Natural killer cell treated with Interleukin-12 subunit alpha and Interleukin-12 subunit beta and Interleukin-15 and Interleukin-18, amount 100 ng/mL, for 72 hours (primary cell): ENCODE measurements around the gene CHCHD4. TPM values are rescaled to one million over a fixed set of nuclear protein-coding genes. Genes with fewer than 3 reads are reported as not detected.

Experiments
- ATAC-seq, 2 donors: fragments of 150-1000 bp; cut with Tn5 transposase in 1 of 2; sonication (Bioruptor Pico), chemical (Tn5 transposase) in 1 of 2; 2 replicates each; pipeline ENCODE4 v1.10.0; 2021
- DNase-seq: peaks from one replicate; pipeline ENCODE4 v3.0.0; 2022; ENCODE audit warnings: low spot score
- H3K27ac Mint-ChIP-seq, 2 donors: 1 replicate in 1 of 2; 2 replicates in 1 of 2; pipeline ENCODE4 v1.8.0; 2022; ENCODE audit warnings: mixed read lengths in 2 of 2, mild to moderate bottlenecking in 1 of 2, moderate library complexity in 1 of 2
- H3K27me3 Mint-ChIP-seq, 2 donors: 1 replicate in 1 of 2; 2 replicates in 1 of 2; pipeline ENCODE4 v1.8.0; 2022; ENCODE audit warnings: mixed read lengths in 2 of 2
- H3K36me3 Mint-ChIP-seq: one replicate; pipeline ENCODE4 v1.8.0; 2022; ENCODE audit warnings: mixed read lengths
- H3K4me1 Mint-ChIP-seq, 2 donors: 1 replicate in 1 of 2; 2 replicates in 1 of 2; pipeline ENCODE4 v1.8.0; 2022; ENCODE audit warnings: low read depth in 2 of 2, mixed read lengths in 2 of 2, mild to moderate bottlenecking in 1 of 2
- H3K4me3 Mint-ChIP-seq: one replicate; pipeline ENCODE4 v1.8.0; 2022; ENCODE audit warnings: mixed read lengths
- H3K9me3 Mint-ChIP-seq: 2 replicates; pipeline ENCODE4 v1.8.0; 2022; ENCODE audit warnings: mixed read lengths
- total RNA-seq, 2 donors: library from RNA; stranded (reverse); gene quantifications; one replicate each; pipeline ENCODE4 v1.2.3, GENCODE V29; 2022

CHCHD4 gene
- total RNA-seq, 2 donors from 2014 or later = 13.2 to 14.6 TPM

GRCh38 chr3:14154895-14155440 is 30.3 kb upstream of the CHCHD4 start:
- Mint-ChIP-seq H3K27ac (no peak overlapping the region), H3K9me3 (no peaks in the 10 kb centered on the region), H3K27me3 (no peaks in the 10 kb centered on the region), H3K4me3 (no peak overlapping the region), H3K36me3 (peaks cover 32% of the 10 kb centered on the region), H3K4me1 (peaks cover 0 to 3% of the 10 kb centered on the region in 2 donors)
- ATAC-seq (no peak), DNase-seq (no peak)

- H3K27me3 Mint-ChIP-seq = no peaks in the 10 kb centered on the region
- no peak overlapping the region for H3K4me3 Mint-ChIP-seq
- no peaks in the 10 kb centered on the region for H3K9me3 Mint-ChIP-seq
- H3K36me3 Mint-ChIP-seq = peaks cover 30% of the 10 kb centered on the region
- peaks cover 0 to 3% of the 10 kb centered on the region in 2 donors for H3K4me1 Mint-ChIP-seq
- DNase-seq (no peak), ATAC-seq (no peak)
- no peak overlapping the region for H3K27ac Mint-ChIP-seq
These were observed 29.6 kb upstream of the CHCHD4 start for GRCh38 chr3:14154276-14154675.

GRCh38 chr3:14153663-14154062 is 29.0 kb upstream of the CHCHD4 start:
- Mint-ChIP-seq H3K4me1 (peaks cover 0 to 3% of the 10 kb centered on the region in 2 donors), H3K36me3 (peaks cover 24% of the 10 kb centered on the region), H3K9me3 (no peaks in the 10 kb centered on the region), H3K27me3 (no peaks in the 10 kb centered on the region), H3K27ac (no peak overlapping the region), H3K4me3 (no peak overlapping the region)
- DNase-seq = no peak
- no peak for ATAC-seq

GRCh38 chr3:14152963-14153355 is 28.3 kb upstream of the CHCHD4 start:
- DNase-seq (no peak), ATAC-seq (no peak)
- no peaks in the 10 kb centered on the region for H3K9me3 Mint-ChIP-seq
- peaks cover 0 to 3% of the 10 kb centered on the region in 2 donors for H3K4me1 Mint-ChIP-seq
- H3K27me3 Mint-ChIP-seq = no peaks in the 10 kb centered on the region
- no peak overlapping the region for H3K4me3 Mint-ChIP-seq
- H3K27ac Mint-ChIP-seq = no peak overlapping the region
- peaks cover 17% of the 10 kb centered on the region for H3K36me3 Mint-ChIP-seq

- ATAC-seq = no peak
- Mint-ChIP-seq H3K4me3 (no peak overlapping the region), H3K27me3 (no peaks in the 10 kb centered on the region), H3K9me3 (no peaks in the 10 kb centered on the region), H3K4me1 (peaks cover 0 to 3% of the 10 kb centered on the region in 2 donors), H3K27ac (no peak overlapping the region), H3K36me3 (peaks cover 16% of the 10 kb centered on the region)
- DNase-seq = no peak
These were observed 27.7 kb upstream of the CHCHD4 start for GRCh38 chr3:14152233-14152962.

- no peaks in the 10 kb centered on the region for H3K9me3 Mint-ChIP-seq
- no peak overlapping the region for H3K4me3 Mint-ChIP-seq
- H3K36me3 Mint-ChIP-seq = peaks cover 20% of the 10 kb centered on the region
- DNase-seq (no peak), ATAC-seq (no peak)
- H3K27me3 Mint-ChIP-seq = no peaks in the 10 kb centered on the region
- H3K4me1 Mint-ChIP-seq = peaks cover 0 to 3% of the 10 kb centered on the region in 2 donors
- no peak overlapping the region for H3K27ac Mint-ChIP-seq
These were observed 26.9 kb upstream of the CHCHD4 start for GRCh38 chr3:14151471-14152083.

GRCh38 chr3:14150491-14151230 is 26.0 kb upstream of the CHCHD4 start:
- peak in 1 of 2 donors; percentile 16 for ATAC-seq
- Mint-ChIP-seq H3K4me3 (no peak overlapping the region), H3K27ac (peak overlapping the region; percentile 21 to 35), H3K36me3 (peaks cover 13% of the 10 kb centered on the region), H3K9me3 (no peaks in the 10 kb centered on the region), H3K27me3 (no peaks in the 10 kb centered on the region), H3K4me1 (peaks cover 7 to 8% of the 10 kb centered on the region in 2 donors)
- no peak for DNase-seq

DNA sequence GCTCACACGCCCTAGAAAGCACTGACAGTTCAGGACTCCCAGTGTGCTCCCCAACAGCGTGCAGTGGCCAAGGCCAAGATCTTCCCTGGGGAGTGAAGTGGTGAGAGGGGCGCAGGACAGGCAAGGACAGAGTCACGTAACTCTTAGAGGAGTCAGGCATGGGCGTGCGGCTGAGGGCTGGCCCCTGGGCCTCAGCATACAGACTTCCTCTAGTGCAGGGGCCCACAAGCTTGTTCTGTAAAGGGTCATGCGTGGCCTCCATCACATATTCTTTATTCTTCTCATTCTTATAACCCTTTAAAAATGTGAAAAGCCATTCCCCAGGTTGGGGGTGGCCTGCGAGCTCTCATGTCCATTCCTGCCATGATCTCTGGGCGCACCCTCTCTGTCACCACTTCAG is 25.4 kb upstream of the CHCHD4 start:
- peaks cover 12% of the 10 kb centered on the region for H3K36me3 Mint-ChIP-seq
- ATAC-seq = no peak
- no peak for DNase-seq
- no peaks in the 10 kb centered on the region for H3K27me3 Mint-ChIP-seq
- H3K4me1 Mint-ChIP-seq = peaks cover 11 to 12% of the 10 kb centered on the region in 2 donors
- H3K27ac Mint-ChIP-seq = peak overlapping the region in 1 of 2 donors; percentile 21
- H3K9me3 Mint-ChIP-seq = no peaks in the 10 kb centered on the region
- no peak overlapping the region for H3K4me3 Mint-ChIP-seq

- peak overlapping the region in 1 of 2 donors; percentile 76 for H3K27ac Mint-ChIP-seq
- peaks cover 4% of the 10 kb centered on the region for H3K36me3 Mint-ChIP-seq
- DNase-seq (peak; percentile 37), ATAC-seq (no peak)
- peaks cover 23 to 25% of the 10 kb centered on the region in 2 donors for H3K4me1 Mint-ChIP-seq
- H3K4me3 Mint-ChIP-seq = no peak overlapping the region
- no peaks in the 10 kb centered on the region for H3K27me3 Mint-ChIP-seq
- H3K9me3 Mint-ChIP-seq = no peaks in the 10 kb centered on the region
These were observed 23.6 kb upstream of the CHCHD4 start for GRCh38 chr3:14148041-14148985.

DNA sequence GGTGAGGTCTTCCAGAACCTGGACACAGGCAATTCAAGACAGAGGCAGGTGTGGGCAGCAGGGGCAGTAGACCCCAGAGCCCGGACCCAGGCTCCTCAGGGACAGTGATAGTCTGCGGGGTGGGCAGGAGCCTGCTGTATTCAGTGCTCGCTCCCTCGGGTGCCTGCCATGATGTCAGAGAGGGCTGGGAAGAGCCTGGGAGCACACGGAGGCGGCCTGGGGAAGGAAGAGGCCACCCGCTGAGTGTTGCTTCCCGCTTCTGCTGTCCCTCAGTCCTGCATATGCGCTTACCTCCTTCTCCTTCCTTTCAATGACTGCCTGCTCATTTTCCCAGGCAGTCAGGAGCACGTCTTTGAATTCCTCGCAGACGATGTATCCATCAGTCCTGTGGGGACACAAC is 22.9 kb upstream of the CHCHD4 start:
- Mint-ChIP-seq H3K4me3 (no peak overlapping the region), H3K27me3 (no peaks in the 10 kb centered on the region), H3K4me1 (peaks cover 27 to 31% of the 10 kb centered on the region in 2 donors), H3K27ac (peak overlapping the region; percentile 7 to 76), H3K36me3 (peaks cover 4% of the 10 kb centered on the region), H3K9me3 (no peaks in the 10 kb centered on the region)
- ATAC-seq = no peak
- peak; percentile 44 for DNase-seq

DNA sequence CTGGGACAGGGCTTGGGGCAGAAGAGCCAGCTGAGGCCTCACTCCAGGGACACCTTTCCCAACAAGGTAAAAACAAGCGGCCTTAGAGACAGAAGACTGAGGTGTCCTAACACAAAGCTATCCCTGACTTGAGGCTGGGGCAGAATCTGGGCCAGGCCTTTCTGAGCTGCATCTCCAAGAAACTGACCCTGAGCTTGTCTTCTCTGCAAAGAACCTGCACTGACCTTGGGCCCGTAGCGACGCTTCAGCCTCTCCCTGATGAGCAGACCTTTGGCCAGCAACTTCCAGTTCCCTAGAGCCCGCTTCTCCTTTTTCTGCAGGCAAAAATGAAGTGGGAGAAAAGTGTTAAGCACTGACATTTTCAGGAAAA is 22.4 kb upstream of the CHCHD4 start:
- Mint-ChIP-seq H3K4me1 (peaks cover 33 to 37% of the 10 kb centered on the region in 2 donors), H3K36me3 (peaks cover 4% of the 10 kb centered on the region), H3K27me3 (no peaks in the 10 kb centered on the region), H3K27ac (peak overlapping the region; percentile 7 to 76), H3K4me3 (no peak overlapping the region), H3K9me3 (no peaks in the 10 kb centered on the region)
- DNase-seq (peak; percentile 16), ATAC-seq (no peak)

DNA sequence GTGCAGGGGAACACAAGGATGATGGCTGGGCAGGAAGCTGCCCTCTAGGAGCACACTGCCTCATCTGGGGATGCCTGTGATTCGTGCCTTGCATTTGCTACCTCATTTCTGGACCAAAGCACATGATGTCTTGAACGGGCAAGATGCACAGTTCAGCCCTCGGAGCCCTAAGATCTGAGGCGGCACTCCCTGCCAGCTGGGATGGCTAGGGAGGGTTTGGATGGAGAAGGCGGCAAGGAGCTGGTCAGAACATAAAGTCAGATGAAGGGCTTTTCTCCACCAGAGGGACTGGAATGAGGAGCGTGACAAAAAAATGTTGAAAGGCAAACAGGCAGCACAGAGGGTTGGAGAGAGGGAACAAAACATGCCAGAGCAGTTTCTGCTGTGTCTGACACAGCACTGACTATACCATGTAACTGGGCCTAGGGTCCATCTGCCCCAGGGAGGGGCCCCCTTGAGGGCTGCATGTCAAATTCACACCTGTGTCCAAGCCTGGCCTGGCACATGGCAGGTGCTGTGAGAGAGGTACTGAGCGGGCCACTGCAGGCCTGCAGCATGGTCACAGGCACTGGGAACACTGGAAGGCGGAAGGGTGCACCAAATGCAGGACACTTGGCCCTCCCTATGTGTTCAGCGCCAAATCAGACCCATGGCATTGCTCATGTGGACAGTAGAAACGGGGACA is 21.9 kb upstream of the CHCHD4 start:
- DNase-seq = peak; percentile 23
- Mint-ChIP-seq H3K27ac (peak overlapping the region; percentile 80 to 89), H3K36me3 (peaks cover 4% of the 10 kb centered on the region), H3K4me3 (no peak overlapping the region), H3K4me1 (peaks cover 38 to 42% of the 10 kb centered on the region in 2 donors), H3K9me3 (no peaks in the 10 kb centered on the region), H3K27me3 (no peaks in the 10 kb centered on the region)
- no peak for ATAC-seq
